SIG-M5 (cell line): ENCODE results near the gene UBE2D2.
A peak's percentile ranks its signal among the peaks of the same experiment; 100 is the strongest.
"Not testable (repeated sequence)": the region's sequence is repeated elsewhere in the genome, so short reads cannot be mapped to it uniquely, and the experiment has no call there.

ENCODE experiments used
- DNase-seq: peaks from one replicate; lab custom pipeline; 2025; lab: John Stamatoyannopoulos, UW

UBE2D2 gene

DNA sequence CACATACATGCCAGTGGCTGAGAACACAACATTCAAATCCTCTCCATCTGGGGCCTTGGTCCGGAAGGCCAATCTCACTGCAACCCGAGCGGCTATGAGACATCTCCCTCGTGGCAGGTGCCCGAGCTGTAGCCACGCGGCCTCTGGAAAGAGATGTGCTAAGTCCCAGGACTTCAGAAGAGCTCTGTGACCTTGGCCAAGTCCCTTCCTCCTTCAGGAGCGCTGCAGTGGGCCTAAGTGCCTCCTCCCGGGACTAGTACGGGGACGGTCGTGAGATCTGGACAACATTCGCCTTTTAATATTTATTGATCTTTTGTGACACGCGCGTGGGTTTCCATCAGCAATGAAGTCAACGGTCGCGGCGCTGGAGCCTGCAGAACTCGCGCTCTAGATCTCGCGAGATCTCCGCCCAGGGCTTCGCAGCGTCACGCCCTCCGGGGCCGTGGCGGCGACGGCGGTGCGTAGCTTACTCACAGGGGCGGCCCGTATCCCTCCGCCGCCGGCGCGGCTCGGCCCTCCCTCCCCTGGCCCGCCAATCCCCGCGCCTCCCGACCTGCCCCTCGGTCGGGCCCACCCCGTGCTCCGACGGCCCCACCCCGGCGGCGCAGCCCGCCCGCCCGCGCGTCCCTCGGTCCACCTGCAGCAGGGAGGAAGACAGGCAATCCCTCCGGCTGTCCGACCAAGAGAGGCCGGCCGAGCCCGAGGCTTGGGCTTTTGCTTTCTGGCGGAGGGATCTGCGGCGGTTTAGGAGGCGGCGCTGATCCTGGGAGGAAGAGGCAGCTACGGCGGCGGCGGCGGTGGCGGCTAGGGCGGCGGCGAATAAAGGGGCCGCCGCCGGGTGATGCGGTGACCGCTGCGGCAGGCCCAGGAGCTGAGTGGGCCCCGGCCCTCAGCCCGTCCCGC is at the start of gene UBE2D2:
Gene UBE2D2, plus strand, starts transcription at position 588 of the 903 bp plus-strand sequence. CDS start 453 bp downstream, outside the sequence.
- peak; percentile 54 for DNase-seq

DNA sequence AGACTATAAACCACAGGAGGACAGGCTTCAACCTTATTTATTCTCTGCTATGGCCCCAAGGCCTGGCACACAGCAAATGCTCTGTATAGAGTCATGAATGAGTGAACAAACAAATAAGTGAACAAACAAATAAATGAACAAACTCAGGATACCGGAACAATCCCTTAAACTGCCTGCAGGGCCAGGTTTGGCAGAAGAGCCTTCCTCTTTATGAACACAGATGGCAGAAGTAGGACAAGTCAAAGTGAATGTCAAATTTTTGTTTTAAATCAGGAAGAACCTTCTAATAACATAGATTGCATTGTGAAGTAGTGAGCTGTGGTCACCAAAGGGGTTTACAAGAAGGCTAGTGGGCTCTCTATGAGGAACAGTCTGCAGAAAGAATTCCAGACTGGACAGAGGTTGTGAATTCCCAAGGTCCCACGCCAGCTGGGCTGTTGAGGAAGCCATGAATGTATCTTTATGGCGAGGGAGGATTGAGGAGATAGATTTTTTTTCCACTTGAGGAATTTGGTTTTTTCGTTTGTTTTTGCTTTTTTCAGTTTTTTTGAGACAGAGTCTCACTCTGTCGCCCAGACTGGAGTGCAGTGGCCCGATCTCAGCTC is 48.3 kb upstream of the UBE2D2 start:
- DNase-seq, result no peak

DNA sequence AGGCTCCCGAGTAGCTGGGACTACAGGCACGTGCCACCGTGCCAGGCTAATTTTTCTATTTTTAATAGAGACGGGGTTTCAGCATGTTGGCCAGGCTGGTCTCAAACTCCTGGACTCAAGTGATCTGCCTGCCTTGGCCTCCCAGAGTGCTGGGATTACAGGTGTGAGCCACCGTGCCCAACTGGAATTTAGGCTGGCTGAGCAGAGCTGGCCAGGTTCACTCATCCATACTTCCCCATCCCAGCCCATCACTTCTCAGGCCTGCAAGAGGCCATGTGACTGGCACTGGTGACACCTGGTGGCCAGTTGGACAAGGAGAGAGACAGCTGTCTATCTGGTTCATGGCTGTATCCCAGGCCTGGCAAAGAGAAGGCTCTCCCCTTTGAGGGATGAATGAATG is 47.7 kb upstream of the UBE2D2 start:
- not testable (repeated sequence) for DNase-seq

DNA sequence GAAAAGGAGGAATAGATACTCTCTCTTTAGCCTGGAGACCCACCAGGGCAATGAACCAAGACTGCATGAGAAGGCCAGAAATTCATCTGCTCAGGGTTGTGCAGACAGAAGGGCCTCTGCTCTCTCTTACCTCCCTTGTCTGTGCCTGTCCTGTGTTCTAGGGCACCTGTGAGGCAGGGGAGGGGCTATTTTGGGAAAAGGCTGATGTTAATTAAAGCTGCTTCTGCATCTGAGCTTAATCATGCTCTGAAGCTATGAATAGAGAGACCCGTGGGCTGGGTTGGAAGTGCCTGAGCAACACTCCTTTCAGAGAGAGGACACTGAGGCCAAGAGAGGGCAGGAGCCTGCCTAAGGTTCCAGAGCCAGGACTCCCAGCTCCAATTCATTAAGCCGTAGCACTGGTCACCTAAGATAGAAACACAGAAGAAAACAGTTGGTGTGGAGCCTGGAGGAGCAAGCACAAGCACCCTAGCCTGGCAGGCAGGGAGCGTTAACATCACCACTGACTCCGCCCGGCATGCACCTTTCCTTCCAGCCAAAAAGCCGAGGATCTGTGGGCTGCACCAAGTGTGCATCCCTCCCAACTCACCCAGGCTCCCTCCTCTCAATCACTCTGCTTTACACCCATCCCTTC is 47.2 kb upstream of the UBE2D2 start:
- no peak for DNase-seq

DNA sequence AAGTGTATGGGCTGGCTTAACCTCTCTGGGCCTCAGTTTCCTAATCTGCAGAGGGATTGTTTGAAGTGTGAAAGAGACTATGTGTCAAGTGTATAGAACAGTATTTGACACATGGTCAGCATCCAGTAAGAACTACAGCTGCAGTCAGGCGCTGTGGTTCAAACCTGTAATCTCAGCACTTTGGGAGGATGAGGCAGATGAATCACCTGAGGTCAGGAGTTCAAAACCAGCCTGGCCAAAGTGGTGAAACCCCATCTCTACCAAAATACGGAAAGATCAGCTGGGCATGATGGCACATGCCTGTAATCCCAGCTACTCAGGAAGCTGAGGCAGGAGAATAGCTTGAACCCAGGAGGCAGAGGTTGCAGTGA is 46.7 kb upstream of the UBE2D2 start:
- no peak for DNase-seq

DNA sequence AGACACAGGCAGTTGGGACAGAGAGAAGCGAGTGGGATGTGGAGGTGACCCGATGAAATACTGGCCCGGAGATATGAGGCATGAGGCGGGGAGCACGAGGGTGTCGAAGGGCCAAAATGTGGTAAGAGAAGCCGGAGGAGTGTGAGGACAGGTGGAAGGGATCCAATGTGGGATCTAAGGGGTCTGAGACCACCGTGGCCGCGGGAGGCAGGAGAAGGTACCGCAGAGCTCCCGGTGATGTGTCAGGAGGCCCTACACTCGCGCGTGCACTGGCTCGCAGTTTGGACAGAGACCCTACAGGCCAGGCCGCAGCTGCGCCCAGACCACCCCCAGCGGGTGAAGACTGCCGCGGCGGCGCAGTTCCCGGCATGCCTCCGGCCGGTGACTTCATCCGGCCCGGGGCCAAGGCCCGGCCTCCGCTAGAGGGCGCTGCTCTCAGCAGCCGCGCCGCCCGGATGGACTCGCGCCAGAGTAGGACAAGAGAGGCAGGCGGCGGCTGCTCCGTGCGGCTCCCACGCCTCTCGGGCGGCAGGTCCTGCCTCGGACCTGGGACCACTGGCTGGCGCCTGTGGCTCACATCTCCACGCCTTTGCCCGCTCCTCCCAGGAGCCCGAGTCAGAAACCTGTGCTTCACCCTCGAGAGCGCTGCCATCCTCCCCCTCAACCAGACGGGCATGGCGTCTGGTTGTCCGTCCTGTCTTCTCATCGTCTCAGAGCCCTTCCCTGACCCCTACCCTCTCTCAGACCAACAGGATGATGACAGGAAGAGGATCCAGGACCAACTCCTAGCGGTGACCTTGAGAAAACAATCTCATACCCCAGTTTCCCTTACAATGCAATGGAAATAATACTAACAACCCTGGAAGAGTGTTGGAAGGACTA is 43.2 kb upstream of the UBE2D2 start:
- DNase-seq, result no peak

DNA sequence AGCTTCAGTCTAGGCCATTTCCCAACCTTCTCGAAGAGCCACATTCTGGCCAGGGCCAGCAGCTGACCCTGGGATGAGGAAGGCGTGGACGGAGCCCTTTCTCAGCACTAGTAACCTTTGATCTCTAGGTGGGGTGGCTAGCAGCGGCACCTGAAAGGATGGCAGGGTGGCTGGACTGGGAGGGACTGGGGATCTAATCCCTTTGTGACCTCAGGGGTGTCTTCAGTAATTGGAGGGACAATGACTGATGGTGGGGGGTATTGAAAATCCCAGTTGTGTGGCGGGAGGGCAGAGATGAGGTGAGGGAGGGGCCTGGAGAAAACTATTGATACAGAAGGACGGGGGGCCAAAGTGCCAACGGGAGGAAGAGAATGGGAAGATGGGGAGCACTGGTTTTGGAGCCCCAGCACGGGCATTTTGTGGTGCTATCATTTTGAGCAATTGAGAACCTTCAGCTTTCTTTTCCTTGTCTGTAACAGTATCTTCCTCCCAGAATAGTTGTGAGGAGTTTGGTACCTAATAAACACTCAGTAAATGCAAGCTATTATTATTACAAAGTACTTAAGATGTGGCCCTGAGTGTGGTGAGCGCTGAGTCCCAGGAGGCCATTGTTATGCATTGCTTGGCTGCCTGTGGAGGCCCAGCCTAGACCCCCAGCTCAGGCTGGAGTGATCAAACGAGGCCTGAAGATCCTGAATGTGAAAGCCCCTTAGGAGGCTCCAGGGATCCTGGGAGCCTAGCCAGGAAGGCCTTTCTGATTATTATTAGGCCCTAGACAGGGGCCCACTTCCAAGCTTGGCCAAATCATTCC is 37.3 kb upstream of the UBE2D2 start:
- DNase-seq, result no peak

DNA sequence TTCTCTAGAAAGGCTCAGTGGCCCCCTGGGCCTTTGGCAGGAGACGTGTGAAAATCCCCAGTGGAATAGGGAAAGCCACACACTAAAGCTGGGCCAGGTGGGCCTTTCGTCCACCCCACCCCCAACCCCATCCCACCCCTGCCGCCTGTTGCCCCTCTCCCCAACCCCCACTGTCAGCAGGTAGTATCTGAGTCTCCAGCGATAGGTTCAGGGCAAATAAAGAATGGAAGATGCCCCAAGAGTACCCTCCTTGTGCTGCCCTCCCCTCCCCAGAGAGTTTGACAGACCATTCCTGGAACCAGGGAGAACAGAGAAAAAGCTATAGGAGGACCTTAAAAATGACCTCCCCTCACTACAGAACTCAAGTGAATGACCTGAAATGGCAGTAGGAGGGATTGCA is 36.7 kb upstream of the UBE2D2 start:
- DNase-seq, result no peak

DNA sequence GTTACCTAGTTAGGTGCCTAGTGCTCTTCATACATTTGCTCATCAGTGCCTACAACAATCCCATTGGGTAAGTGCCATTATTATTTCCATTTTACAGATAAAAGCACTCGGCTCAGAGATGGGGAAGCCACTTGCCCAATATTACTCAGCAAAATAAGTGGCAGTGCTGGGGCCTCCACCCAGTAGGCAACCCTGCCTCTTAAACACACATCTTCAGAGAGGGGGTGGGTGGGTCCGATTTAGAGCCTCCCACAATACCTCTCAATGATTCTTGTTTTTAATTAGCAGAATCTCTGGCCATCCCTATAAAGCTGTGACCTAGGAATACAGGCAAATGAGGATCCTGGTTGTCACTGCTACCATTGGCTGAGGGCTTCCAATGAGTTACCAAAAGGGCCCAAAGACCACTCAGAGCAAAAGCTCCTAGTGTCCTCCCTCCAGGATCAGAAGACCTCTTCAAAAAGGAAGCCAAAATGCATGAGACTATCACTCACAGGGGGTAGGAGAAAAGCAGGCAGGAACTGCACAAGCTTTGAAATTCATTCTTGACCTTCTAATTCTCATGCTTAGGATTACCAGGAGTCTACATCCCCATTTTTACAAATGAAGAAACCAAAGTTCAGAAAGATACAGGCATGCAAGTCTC is 36.1 kb upstream of the UBE2D2 start:
- DNase-seq, result no peak

DNA sequence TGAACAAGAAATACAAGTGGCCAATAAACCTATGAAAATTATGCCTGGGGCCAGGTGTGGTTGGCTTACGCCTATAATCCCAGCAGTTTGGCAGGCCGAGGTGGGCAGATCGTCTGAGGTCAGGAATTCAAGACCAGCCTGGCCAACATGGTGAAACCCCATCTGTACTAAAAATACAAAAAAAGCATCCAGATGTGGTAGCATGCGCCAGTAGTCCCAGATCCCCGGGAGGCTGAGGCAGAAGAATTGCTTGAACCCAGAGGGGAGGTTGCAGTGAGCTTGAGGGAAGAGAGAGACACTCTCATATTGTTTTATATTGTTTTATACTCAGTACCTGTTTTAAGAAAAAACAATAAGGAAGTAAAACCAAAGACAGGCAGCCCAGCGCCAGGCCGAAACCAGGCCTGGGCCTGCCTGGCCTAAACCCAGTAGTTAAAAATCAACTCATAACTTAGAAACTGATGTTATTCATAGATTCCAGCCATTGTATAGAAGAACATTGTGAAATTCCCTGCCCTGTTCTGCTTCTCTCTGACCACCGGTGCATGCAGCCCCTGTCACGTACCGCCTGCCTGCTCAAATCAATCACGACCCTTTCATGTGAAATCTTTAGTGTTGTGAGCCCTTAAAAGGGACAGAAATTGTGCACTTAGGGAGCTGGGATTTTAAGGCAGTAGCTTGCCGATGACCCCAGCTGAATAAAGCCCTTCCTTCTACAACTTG is 35.4 kb upstream of the UBE2D2 start:
- not testable (repeated sequence) for DNase-seq

DNA sequence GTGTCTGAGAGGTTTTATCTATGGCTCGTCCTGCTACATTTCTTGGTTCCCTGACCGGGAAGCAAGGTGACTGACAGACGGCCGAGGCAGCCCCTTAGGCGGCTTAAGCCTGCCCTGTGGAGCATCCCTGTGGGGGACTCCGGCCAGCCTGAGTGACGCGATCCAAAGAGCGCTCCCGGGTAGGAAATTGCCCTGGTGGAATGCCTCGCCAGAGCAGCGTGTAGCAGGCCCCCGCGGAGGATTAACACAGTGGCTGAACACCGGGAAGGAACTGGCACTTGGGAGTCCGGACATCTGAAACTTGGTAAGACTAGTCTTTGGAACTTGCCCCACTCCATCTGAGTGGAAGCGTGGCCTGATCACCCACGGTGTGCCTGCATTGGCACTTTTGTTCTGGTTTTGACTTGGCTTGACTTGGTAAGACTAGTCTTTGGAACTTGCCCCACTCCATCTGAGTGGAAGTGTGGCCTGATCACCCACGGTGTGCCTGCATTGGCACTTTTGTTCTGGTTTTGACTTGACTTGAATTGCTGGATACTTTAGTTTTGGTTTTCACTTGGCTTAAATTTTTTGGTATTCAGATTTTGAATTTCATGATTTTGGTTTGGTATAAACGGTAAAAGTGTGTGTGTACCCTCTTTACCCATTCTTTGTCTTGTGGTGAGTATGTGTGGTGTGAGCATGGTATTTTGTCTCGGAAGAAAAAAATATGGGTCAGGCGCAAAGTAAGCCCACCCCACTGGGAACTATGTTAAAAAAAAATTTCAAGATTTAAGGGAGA is 34.6 kb upstream of the UBE2D2 start:
- not testable (repeated sequence) for DNase-seq

DNA sequence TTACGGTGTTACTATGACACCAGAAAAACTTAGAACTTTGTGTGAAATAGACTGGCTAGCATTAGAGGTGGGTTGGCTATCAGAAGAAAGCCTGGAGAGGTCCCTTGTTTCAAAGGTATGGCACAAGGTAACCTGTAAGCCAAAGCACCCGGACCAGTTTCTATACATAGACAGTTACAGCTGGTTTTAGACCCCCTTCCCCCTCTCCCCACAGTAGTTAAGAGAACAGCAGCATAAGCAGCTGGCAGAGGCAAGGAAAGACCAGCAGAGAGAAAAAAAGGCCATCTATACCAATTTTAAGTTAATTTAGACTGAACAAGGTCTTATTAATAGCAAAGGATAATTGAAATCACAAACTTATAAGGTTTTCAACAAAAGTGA is 34.1 kb upstream of the UBE2D2 start:
- not testable (repeated sequence) for DNase-seq

DNA sequence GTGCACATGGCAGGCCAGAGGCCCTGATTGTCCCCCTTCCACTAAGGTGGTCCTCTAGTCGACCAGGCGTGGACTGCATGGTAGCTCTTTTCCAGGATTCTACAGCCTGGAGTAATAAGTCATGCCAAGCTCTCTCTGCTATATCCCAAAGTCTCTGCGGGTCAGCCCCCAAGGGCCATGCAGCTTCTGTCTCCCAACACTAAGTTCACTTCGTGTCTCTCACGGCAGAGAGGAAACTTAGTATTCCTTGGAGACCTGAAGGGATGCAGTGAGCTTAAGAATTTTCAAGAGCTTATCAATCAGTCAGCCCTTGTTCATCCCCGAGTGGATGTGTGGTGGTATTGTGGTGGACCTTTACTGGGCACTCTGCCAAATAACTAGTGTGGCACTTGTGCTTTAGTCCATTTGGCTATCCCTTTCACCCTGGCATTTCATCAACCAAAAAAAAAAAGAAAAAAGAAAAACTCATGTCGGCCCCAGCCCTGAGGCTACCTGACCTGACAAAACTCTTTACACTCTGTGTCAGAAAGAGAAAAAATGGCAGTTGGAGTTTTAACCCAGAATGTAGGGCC is 33.2 kb upstream of the UBE2D2 start:
- not testable (repeated sequence) for DNase-seq

DNA sequence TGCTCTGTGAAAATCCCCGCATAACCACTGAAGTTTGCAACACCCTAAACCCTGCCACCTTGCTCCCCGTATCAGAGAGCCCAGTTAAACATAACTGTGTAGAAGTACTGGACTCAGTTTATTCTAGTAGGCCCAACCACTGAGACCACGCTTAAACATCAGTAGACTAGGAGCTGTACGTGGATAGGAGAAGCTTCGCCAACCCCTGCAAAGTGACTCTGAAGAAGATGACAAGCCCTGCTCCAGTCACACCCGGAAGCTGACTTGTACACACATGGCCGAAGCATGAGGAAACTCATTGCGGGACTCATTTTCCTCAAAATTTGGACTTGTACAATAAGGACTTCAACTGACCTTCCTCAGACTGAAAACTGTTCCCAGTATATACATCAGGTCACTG is 32.4 kb upstream of the UBE2D2 start:
- not testable (repeated sequence) for DNase-seq

DNA sequence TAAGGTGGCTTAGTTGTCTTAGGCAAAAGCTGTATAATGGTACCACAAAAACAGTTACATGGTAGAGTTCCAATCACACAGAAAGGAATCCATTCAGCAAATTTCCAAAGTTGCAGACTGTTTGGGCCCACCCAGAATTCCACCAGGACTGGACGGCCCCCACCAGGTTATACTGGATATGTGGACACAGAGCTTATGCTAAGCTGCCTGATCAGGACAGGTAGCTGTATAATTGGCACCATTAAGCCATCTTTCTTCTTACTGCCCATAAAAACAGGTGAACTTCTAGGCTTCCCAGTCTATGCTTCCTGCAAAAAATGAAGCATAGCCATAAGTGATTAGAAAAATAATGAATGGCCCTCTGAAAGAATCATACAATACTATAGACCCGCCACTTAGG is 31.1 kb upstream of the UBE2D2 start:
- DNase-seq, result not testable (repeated sequence)

DNA sequence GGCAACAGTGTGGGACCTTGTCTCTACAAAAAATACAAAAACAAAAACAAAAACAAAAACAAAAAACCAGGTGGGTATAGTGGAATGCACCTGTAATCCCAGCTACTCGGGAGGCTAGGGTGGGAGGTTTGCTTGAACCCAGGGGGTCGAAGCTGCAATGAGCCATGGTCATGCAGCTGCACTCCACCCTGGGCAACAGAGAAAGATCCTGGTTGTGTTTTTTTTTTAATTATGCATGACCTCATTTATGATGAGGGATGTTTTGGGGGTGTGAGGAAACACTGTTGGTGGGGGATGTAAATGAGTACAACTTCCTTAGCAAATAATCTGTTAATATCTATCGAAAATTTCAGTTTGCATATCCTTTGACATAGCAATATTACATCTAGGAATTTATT is 29.4 kb upstream of the UBE2D2 start:
- DNase-seq, result no peak

DNA sequence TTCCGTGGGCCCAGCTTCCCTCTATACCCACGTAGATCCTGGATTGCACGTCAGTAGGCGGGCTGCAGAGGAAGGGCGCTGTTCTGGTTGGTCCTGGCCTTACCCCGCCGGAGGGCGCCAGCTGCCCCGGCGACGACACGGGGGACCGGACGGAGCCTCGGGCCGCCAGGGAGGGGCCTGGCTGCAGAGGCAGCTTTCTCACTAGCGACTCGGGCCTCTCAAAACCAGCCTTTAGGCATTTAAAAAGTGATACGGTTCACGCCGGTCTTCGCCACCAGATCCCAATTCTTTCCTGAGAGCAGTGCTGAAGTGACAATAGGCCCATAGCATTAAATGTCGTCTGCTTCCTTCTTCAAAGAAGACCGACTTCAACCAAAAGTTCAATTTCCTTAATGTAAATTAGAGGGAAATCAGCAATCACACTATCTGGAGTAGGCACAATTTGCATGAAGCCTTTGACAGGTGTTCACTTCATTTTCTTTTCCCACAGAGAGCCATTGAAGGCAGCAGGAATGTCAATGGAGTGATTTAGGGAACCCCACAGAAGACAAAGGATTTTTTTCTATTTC is 17.6 kb upstream of the UBE2D2 start:
- no peak for DNase-seq

DNA sequence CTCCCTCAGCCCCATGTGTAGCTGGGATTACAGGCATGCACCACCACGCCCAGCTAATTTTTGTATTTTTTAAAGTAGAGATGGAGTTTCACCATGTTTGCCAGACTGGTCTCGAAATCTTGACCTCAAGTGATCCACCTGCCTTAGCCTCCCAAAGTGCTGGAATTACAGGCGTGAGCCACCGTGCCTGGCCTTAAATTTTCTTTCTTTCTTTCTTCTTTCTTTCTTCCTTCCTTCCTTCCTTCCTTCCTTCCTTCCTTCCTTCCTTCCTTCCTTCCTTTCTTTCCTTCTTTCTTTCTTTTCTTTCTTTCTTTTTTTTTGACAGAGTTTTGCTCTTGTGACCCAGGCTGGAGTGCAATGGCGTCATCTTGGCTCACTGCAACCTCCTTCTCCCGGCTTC is 14.5 kb upstream of the UBE2D2 start:
- not testable (repeated sequence) for DNase-seq
